Measurements from ENCODE around the gene DGKQ. TPM values are rescaled to one million over a fixed set of nuclear protein-coding genes. Genes with fewer than 3 reads are reported as not detected.

The DGKQ gene
- total RNA-seq, 1 experiment from 2014 or later, result 22.0 TPM

GRCh38 chr4:982291-982690 is 8.9 kb upstream of the DGKQ start:
- ChIA-PET RAD21 (ENCODE audit: low non-redundant PET in 1 of 2, low total read pairs in 2 of 2, uncharacterized antibody in 2 of 2, unreplicated experiment in 2 of 2) (no interaction called here), CTCF (no interaction called here), POLR2A (no interaction called here)
- H3K27ac ChIP-seq (ENCODE audit: low read depth, low read length), result no peak overlapping the region
- no peaks in the 10 kb centered on the region for H3K9me2 ChIP-seq (ENCODE audit: insufficient read depth)
- no peaks in the 10 kb centered on the region for H3K79me2 ChIP-seq (ENCODE audit: insufficient read depth, low read length)
- no peak overlapping the region for H3K4me2 ChIP-seq (ENCODE audit: low read length)
- H3K27me3 ChIP-seq (ENCODE audit: insufficient read depth, low read length), result no peaks in the 10 kb centered on the region
- BruUV-seq (replicated peaks), result no TSS peak
- ATAC-seq (no peak), DNase-seq (ENCODE audit: low read depth, low spot score) (no peak)
- intact Hi-C loops (cut with micrococcal nuclease), result loop anchor here (10.0 kb wide), 2 partner anchors 217 to 377 kb away; no protein-coding TSS in a partner anchor
- no peak overlapping the region for H3K4me3 ChIP-seq (replicated peaks in 1 of 2; ENCODE audit: low read depth in 1 of 2, low read length in 2 of 2)
- H3K36me3 ChIP-seq (ENCODE audit: control insufficient read depth in 1 of 2, insufficient read depth in 2 of 2, low read length in 2 of 2), result no peaks in the 10 kb centered on the region
- no peaks in the 10 kb centered on the region for H4K20me1 ChIP-seq (ENCODE audit: insufficient read depth)
- H2AFZ ChIP-seq (ENCODE audit: low read depth, low read length, poor library complexity, severe bottlenecking), result no peak overlapping the region
- H3K4me1 ChIP-seq (ENCODE audit: control insufficient read depth in 1 of 2, insufficient read depth in 2 of 2, low read length in 2 of 2), result peaks cover 10 to 30% of the 10 kb centered on the region in 2 experiments
- H3K9me3 ChIP-seq (ENCODE audit: control insufficient read depth in 1 of 2, insufficient read depth in 1 of 2, low read depth in 1 of 2, low read length in 2 of 2), result no peaks in the 10 kb centered on the region
- TF ChIP-seq ELF1 (IDR thresholded peaks at IDR 0.05; ENCODE audit: borderline replicate concordance, low read depth) (no peak), EZH2phosphoT487 (IDR thresholded peaks at IDR 0.05; ENCODE audit: borderline replicate concordance) (no peak), CBX3 (IDR thresholded peaks at IDR 0.05; ENCODE audit: low read depth) (no peak), YY1 (IDR thresholded peaks at IDR 0.05; ENCODE audit: extremely low read depth, insufficient replicate concordance, low read depth, low read length) (no peak), ZFX (IDR thresholded peaks at IDR 0.05) (no peak), REST (IDR thresholded peaks at IDR 0.05; ENCODE audit: low read depth) (no peak), CTCF (IDR thresholded peaks at IDR 0.05 in 2 of 3, conservative IDR thresholded peaks at IDR 0.05 in 1 of 3; ENCODE audit: borderline replicate concordance in 1 of 3, insufficient read depth in 1 of 3, low read depth in 2 of 3, low read length in 2 of 3) (no peak), RAD21 (IDR thresholded peaks at IDR 0.05; ENCODE audit: low read depth) (no peak), ZBTB33 (IDR thresholded peaks at IDR 0.05; ENCODE audit: extremely low read depth, insufficient replicate concordance, low read length) (no peak), EGR1 (IDR thresholded peaks at IDR 0.05; ENCODE audit: low read depth) (no peak), POLR2AphosphoS5 (IDR thresholded peaks at IDR 0.05; ENCODE audit: low read depth, low read length) (no peak), SRF (IDR thresholded peaks at IDR 0.05; ENCODE audit: low read depth) (no peak), TCF7L2 (IDR thresholded peaks at IDR 0.05; ENCODE audit: borderline replicate concordance, extremely low read depth, insufficient read depth, insufficient read length) (no peak), ATF3 (IDR thresholded peaks at IDR 0.05) (no peak), SIN3A (IDR thresholded peaks at IDR 0.05; ENCODE audit: low read depth) (no peak)
- no peak overlapping the region for H3K9ac ChIP-seq (ENCODE audit: low read length)
